Measurements from ENCODE around the gene MASP2.

- no peak for TF ChIP-seq CTCF (IDR thresholded peaks at IDR 0.05; ENCODE audit: low read depth, low read length)
- TF ChIP-seq EZH2phosphoT487 (IDR thresholded peaks at IDR 0.05; ENCODE audit: low read depth): no peak
These were observed 10.4 kb upstream of the MASP2 start for GRCh38 chr1:11057477-11057876.

All from OCI-LY3 (cell line).